ENCODE measurements around the gene PRKACG.
A peak's percentile ranks its signal among the peaks of the same experiment; 100 is the strongest.

The PRKACG gene

GRCh38 chr9:68999393-69000105, 14.4 kb downstream of the PRKACG start:
- Histone ChIP-seq H3K4me1 (ENCODE audit: control insufficient read depth, insufficient read depth, low read depth, low read length) (no peaks in the 10 kb centered on the region), H3K4me3 (ENCODE audit: insufficient read depth in 1 of 2, low read depth in 1 of 2, low read length in 2 of 2) (no peak overlapping the region), H3K36me3 (ENCODE audit: control insufficient read depth in 1 of 2, insufficient read depth in 2 of 2, low read depth in 1 of 2, low read length in 2 of 2) (no peaks in the 10 kb centered on the region), H3K27me3 (ENCODE audit: control insufficient read depth in 1 of 2, insufficient read depth in 1 of 2, low read length in 2 of 2) (peaks cover 12 to 34% of the 10 kb centered on the region in 2 experiments), H3K9me3 (ENCODE audit: control insufficient read depth, low read length) (no peaks in the 10 kb centered on the region), H3K27ac (ENCODE audit: low read length, poor library complexity, severe bottlenecking) (no peak overlapping the region), H4K8ac (ENCODE audit: low read length) (no peak overlapping the region), H2BK12ac (ENCODE audit: low read length in 2 of 2) (no peak overlapping the region), H3K9ac (ENCODE audit: low read length) (no peak overlapping the region), H3K23ac (ENCODE audit: low read length in 2 of 2) (no peak overlapping the region), H4K91ac (ENCODE audit: low read length) (no peak overlapping the region), H2AK5ac (ENCODE audit: low read length, severe bottlenecking) (no peak overlapping the region), H3K4ac (ENCODE audit: low read depth in 1 of 2, low read length in 2 of 2) (no peak overlapping the region), H2BK5ac (ENCODE audit: low read depth, low read length, poor library complexity, severe bottlenecking) (no peak overlapping the region), H3K18ac (ENCODE audit: low read depth in 1 of 2, low read length in 2 of 2) (no peak overlapping the region), H2AFZ (ENCODE audit: low read depth, low read length) (no peak overlapping the region), H3K4me2 (ENCODE audit: low read length, poor library complexity, severe bottlenecking) (no peak overlapping the region), H3K14ac (ENCODE audit: low read length in 2 of 2) (no peak overlapping the region), H3K79me1 (replicated peaks; ENCODE audit: low read length, poor library complexity, severe bottlenecking) (no peaks in the 10 kb centered on the region), H2BK120ac (ENCODE audit: low read depth, low read length) (no peak overlapping the region), H2BK15ac (ENCODE audit: low read depth, poor library complexity, severe bottlenecking) (no peak overlapping the region)
- WGBS, result 47% methylated on average over 8 of the region's 10 CpGs
- peak; percentile 80 for DNase-seq

GRCh38 chr9:68998812-68999211, 15.1 kb downstream of the PRKACG start:
- H3K9me3 ChIP-seq (ENCODE audit: control insufficient read depth, low read length), result no peaks in the 10 kb centered on the region
- H3K14ac ChIP-seq (ENCODE audit: low read length in 2 of 2), result no peak overlapping the region
- H3K36me3 ChIP-seq (ENCODE audit: control insufficient read depth in 1 of 2, insufficient read depth in 2 of 2, low read depth in 1 of 2, low read length in 2 of 2), result no peaks in the 10 kb centered on the region
- H2BK120ac ChIP-seq (ENCODE audit: low read depth, low read length), result no peak overlapping the region
- H3K9ac ChIP-seq (ENCODE audit: low read length), result no peak overlapping the region
- H2AK5ac ChIP-seq (ENCODE audit: low read length, severe bottlenecking), result no peak overlapping the region
- no peak overlapping the region for H3K4ac ChIP-seq (ENCODE audit: low read depth in 1 of 2, low read length in 2 of 2)
- H3K18ac ChIP-seq (ENCODE audit: low read depth in 1 of 2, low read length in 2 of 2), result no peak overlapping the region
- no peak overlapping the region for H4K8ac ChIP-seq (ENCODE audit: low read length)
- no peak overlapping the region for H4K91ac ChIP-seq (ENCODE audit: low read length)
- no peak overlapping the region for H3K27ac ChIP-seq (ENCODE audit: low read length, poor library complexity, severe bottlenecking)
- no peak overlapping the region for H2BK15ac ChIP-seq (ENCODE audit: low read depth, poor library complexity, severe bottlenecking)
- no peaks in the 10 kb centered on the region for H3K4me1 ChIP-seq (ENCODE audit: control insufficient read depth, insufficient read depth, low read depth, low read length)
- H3K27me3 ChIP-seq (ENCODE audit: control insufficient read depth in 1 of 2, insufficient read depth in 1 of 2, low read length in 2 of 2), result peaks cover 12 to 29% of the 10 kb centered on the region in 2 experiments
- H3K23ac ChIP-seq (ENCODE audit: low read length in 2 of 2), result no peak overlapping the region
- H3K4me2 ChIP-seq (ENCODE audit: low read length, poor library complexity, severe bottlenecking), result no peak overlapping the region
- H2AFZ ChIP-seq (ENCODE audit: low read depth, low read length), result no peak overlapping the region
- no peak overlapping the region for H3K4me3 ChIP-seq (ENCODE audit: insufficient read depth in 1 of 2, low read depth in 1 of 2, low read length in 2 of 2)
- no peak for DNase-seq
- no peak overlapping the region for H2BK12ac ChIP-seq (ENCODE audit: low read length in 2 of 2)
- WGBS, result 72% methylated on average over 5 of the region's 5 CpGs
- H3K79me1 ChIP-seq (replicated peaks; ENCODE audit: low read length, poor library complexity, severe bottlenecking), result no peaks in the 10 kb centered on the region
- no peak overlapping the region for H2BK5ac ChIP-seq (ENCODE audit: low read depth, low read length, poor library complexity, severe bottlenecking)

- peak; percentile 8 for DNase-seq
- no peak overlapping the region for H3K9ac ChIP-seq (ENCODE audit: low read length)
- H2AFZ ChIP-seq (ENCODE audit: low read depth, low read length), result no peak overlapping the region
- no peak overlapping the region for H3K14ac ChIP-seq (ENCODE audit: low read length in 2 of 2)
- H2BK120ac ChIP-seq (ENCODE audit: low read depth, low read length), result no peak overlapping the region
- no peak overlapping the region for H3K27ac ChIP-seq (ENCODE audit: low read length, poor library complexity, severe bottlenecking)
- no peak overlapping the region for H3K23ac ChIP-seq (ENCODE audit: low read length in 2 of 2)
- no peaks in the 10 kb centered on the region for H3K36me3 ChIP-seq (ENCODE audit: control insufficient read depth in 1 of 2, insufficient read depth in 2 of 2, low read depth in 1 of 2, low read length in 2 of 2)
- 50% methylated on average over 3 of the region's 4 CpGs for WGBS
- no peak overlapping the region for H2BK5ac ChIP-seq (ENCODE audit: low read depth, low read length, poor library complexity, severe bottlenecking)
- peaks cover 12 to 26% of the 10 kb centered on the region in 2 experiments for H3K27me3 ChIP-seq (ENCODE audit: control insufficient read depth in 1 of 2, insufficient read depth in 1 of 2, low read length in 2 of 2)
- H2BK12ac ChIP-seq (ENCODE audit: low read length in 2 of 2), result no peak overlapping the region
- H4K8ac ChIP-seq (ENCODE audit: low read length), result no peak overlapping the region
- no peak overlapping the region for H3K4me3 ChIP-seq (ENCODE audit: insufficient read depth in 1 of 2, low read depth in 1 of 2, low read length in 2 of 2)
- no peaks in the 10 kb centered on the region for H3K9me3 ChIP-seq (ENCODE audit: control insufficient read depth, low read length)
- no peak overlapping the region for H3K4ac ChIP-seq (ENCODE audit: low read depth in 1 of 2, low read length in 2 of 2)
- no peak overlapping the region for H3K4me2 ChIP-seq (ENCODE audit: low read length, poor library complexity, severe bottlenecking)
- peak overlapping the region in 1 of 2 experiments; percentile 37 for H3K18ac ChIP-seq (ENCODE audit: low read depth in 1 of 2, low read length in 2 of 2)
- no peaks in the 10 kb centered on the region for H3K79me1 ChIP-seq (replicated peaks; ENCODE audit: low read length, poor library complexity, severe bottlenecking)
- H2AK5ac ChIP-seq (ENCODE audit: low read length, severe bottlenecking), result no peak overlapping the region
- no peak overlapping the region for H2BK15ac ChIP-seq (ENCODE audit: low read depth, poor library complexity, severe bottlenecking)
- no peak overlapping the region for H4K91ac ChIP-seq (ENCODE audit: low read length)
- H3K4me1 ChIP-seq (ENCODE audit: control insufficient read depth, insufficient read depth, low read depth, low read length), result no peaks in the 10 kb centered on the region
Measured at GRCh38 chr9:68998385-68998784, 15.5 kb downstream of the PRKACG start.

GRCh38 chr9:68997666-68998065, 16.2 kb downstream of the PRKACG start:
- Histone ChIP-seq H2BK12ac (ENCODE audit: low read length in 2 of 2) (no peak overlapping the region), H3K36me3 (ENCODE audit: control insufficient read depth in 1 of 2, insufficient read depth in 2 of 2, low read depth in 1 of 2, low read length in 2 of 2) (no peaks in the 10 kb centered on the region), H3K14ac (ENCODE audit: low read length in 2 of 2) (no peak overlapping the region), H2AK5ac (ENCODE audit: low read length, severe bottlenecking) (no peak overlapping the region), H3K9me3 (ENCODE audit: control insufficient read depth, low read length) (no peaks in the 10 kb centered on the region), H2AFZ (ENCODE audit: low read depth, low read length) (no peak overlapping the region), H2BK120ac (ENCODE audit: low read depth, low read length) (no peak overlapping the region), H3K4me2 (ENCODE audit: low read length, poor library complexity, severe bottlenecking) (no peak overlapping the region), H2BK5ac (ENCODE audit: low read depth, low read length, poor library complexity, severe bottlenecking) (no peak overlapping the region), H3K4me1 (ENCODE audit: control insufficient read depth, insufficient read depth, low read depth, low read length) (no peaks in the 10 kb centered on the region), H3K18ac (ENCODE audit: low read depth in 1 of 2, low read length in 2 of 2) (no peak overlapping the region), H4K91ac (ENCODE audit: low read length) (no peak overlapping the region), H3K79me1 (replicated peaks; ENCODE audit: low read length, poor library complexity, severe bottlenecking) (no peaks in the 10 kb centered on the region), H4K8ac (ENCODE audit: low read length) (no peak overlapping the region), H2BK15ac (ENCODE audit: low read depth, poor library complexity, severe bottlenecking) (no peak overlapping the region), H3K27ac (ENCODE audit: low read length, poor library complexity, severe bottlenecking) (no peak overlapping the region), H3K23ac (ENCODE audit: low read length in 2 of 2) (no peak overlapping the region), H3K9ac (ENCODE audit: low read length) (no peak overlapping the region), H3K4ac (ENCODE audit: low read depth in 1 of 2, low read length in 2 of 2) (no peak overlapping the region), H3K4me3 (ENCODE audit: insufficient read depth in 1 of 2, low read depth in 1 of 2, low read length in 2 of 2) (no peak overlapping the region), H3K27me3 (ENCODE audit: control insufficient read depth in 1 of 2, insufficient read depth in 1 of 2, low read length in 2 of 2) (peaks cover 12 to 26% of the 10 kb centered on the region in 2 experiments)
- no peak for DNase-seq
- WGBS, result 69% methylated on average over 3 of the region's 3 CpGs

Measured in mesenchymal stem cell (in vitro differentiated cells and primary cell).